ENCODE results near the gene MERTK. TPM values are rescaled to one million over a fixed set of nuclear protein-coding genes. Genes with fewer than 3 reads are reported as not detected.

MERTK gene
- total and polyA plus RNA-seq, 2 of the 8 experiments (the other 6 are each of a cell fraction or from before 2014, with no cell fraction given) = 6.5 to 7.0 TPM

DNA sequence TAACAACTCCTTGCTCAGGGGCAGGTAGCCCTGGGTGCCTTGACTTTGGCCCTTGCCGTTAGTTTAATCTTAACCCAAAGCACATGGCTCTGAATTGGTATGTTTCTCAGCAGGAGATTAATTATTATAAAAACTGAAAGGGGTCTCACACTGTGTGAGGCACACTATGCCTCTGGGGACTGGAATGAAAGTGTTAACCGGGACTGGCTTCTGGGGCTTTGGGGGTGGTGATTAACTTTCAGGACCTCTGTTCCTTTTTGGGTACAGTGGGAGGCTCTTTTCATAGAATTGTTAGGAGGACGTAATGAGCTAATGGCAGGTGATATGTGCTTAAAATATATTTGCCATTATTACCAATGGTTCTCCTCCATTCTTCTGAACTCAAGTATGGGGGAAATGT, 5.1 kb downstream of the MERTK start (continued):
- TF ChIP-seq SP2 (IDR thresholded peaks at IDR 0.05; ENCODE audit: low read length) (no peak), TCF12 (IDR thresholded peaks at IDR 0.05; ENCODE audit: low read depth, low read length) (no peak), TAF1 (IDR thresholded peaks at IDR 0.05; ENCODE audit: low read depth, low read length) (no peak), RBBP5 (IDR thresholded peaks at IDR 0.05; ENCODE audit: borderline replicate concordance, low read depth, low read length) (no peak), BRCA1 (IDR thresholded peaks at IDR 0.05; ENCODE audit: low read depth, low read length) (no peak), KDM5A (IDR thresholded peaks at IDR 0.05; ENCODE audit: low read length) (no peak)

Data from H1 (cell line).